Smooth muscle cell (in vitro differentiated cells): ENCODE measurements around the gene RNF31. TPM values are rescaled to one million over a fixed set of nuclear protein-coding genes. Genes with fewer than 3 reads are reported as not detected.

ENCODE experiments used
- DNase-seq: peaks from one replicate; lab custom pipeline; 2025; ENCODE audit not compliant: unreplicated experiment; lab: John Stamatoyannopoulos, UW
- H2AFZ ChIP-seq: fragments of 200-600 bp; sonication (generic); 2 replicates; pipeline ENCODE4 v1.6.0; 2016; ENCODE audit warnings: antibody characterized with exemption, low read depth, mild to moderate bottlenecking
- H3F3A ChIP-seq: fragments of 200-600 bp; sonication (generic); 2 replicates; pipeline ENCODE4 v1.6.0; 2017; ENCODE audit warnings: antibody characterized with exemption, low read depth
- H3K27ac ChIP-seq: fragments of 200-600 bp; sonication (generic); 2 replicates; pipeline ENCODE4 v1.5.1; 2016; ENCODE audit warnings: low read depth, mild to moderate bottlenecking
- H3K27me3 ChIP-seq: fragments of 200-600 bp; sonication (generic); 2 replicates; pipeline ENCODE4 v1.6.1; 2016; ENCODE audit warnings: low read depth, mild to moderate bottlenecking
- H3K36me3 ChIP-seq: fragments of 200-600 bp; sonication (generic); 2 replicates; pipeline ENCODE4 v1.5.1; 2016; ENCODE audit warnings: low read depth
- H3K4me1 ChIP-seq: fragments of 200-600 bp; sonication (generic); 2 replicates; pipeline ENCODE4 v1.5.1; 2016; ENCODE audit warnings: low read depth
- H3K4me2 ChIP-seq: fragments of 200-600 bp; sonication (generic); 2 replicates; pipeline ENCODE4 v1.6.0; 2016; ENCODE audit warnings: mild to moderate bottlenecking
- H3K4me3 ChIP-seq: fragments of 200-600 bp; sonication (generic); 2 replicates; pipeline ENCODE4 v1.5.1; 2016; ENCODE audit warnings: mild to moderate bottlenecking
- H3K79me2 ChIP-seq: fragments of 200-600 bp; sonication (generic); 2 replicates; pipeline ENCODE4 v1.6.0; 2016; ENCODE audit warnings: low read depth, mild to moderate bottlenecking
- H3K9ac ChIP-seq: fragments of 200-600 bp; sonication (generic); 2 replicates; pipeline ENCODE4 v1.6.0; 2016; ENCODE audit warnings: low read depth
- H3K9me3 ChIP-seq: fragments of 200-600 bp; sonication (generic); replicated peaks from 2 replicates; pipeline ENCODE4 v1.5.1; 2016; ENCODE audit warnings: low read depth
- H4K20me1 ChIP-seq: fragments of 200-600 bp; sonication (generic); 2 replicates; pipeline ENCODE4 v1.6.0; 2016; ENCODE audit warnings: low read depth
- WGBS: methylation state at CpG from one replicate; pipeline ENCODE4 v1.1.7; 2016; ENCODE audit warnings: low lambda C conversion rate; 5-methylcytosine and 5-hydroxymethylcytosine counted together
- polyA plus RNA-seq: library from polyadenylated mRNA; unstranded; fragments of >200 nt; fragmentation: Nextera tagmentation; extraction: Ambion mirVana; gene quantifications from 2 replicates; pipeline ENCODE4 v1.2.1, GENCODE V29; 2016
- total RNA-seq: library from RNA; depleted of rRNA; stranded (reverse); fragments of >200 nt; gene quantifications from 2 replicates; pipeline ENCODE4 v1.2.3, GENCODE V29; 2014
- TF ChIP-seq, protein P1 (sequence below): fragments of 200-600 bp; sonication (generic); IDR thresholded peaks from 2 replicates; pipeline ENCODE4 v1.5.1; 2017; ENCODE audit warnings: borderline replicate concordance, mild to moderate bottlenecking, antibody characterized with exemption; ENCODE audit not compliant: insufficient read depth, poor library complexity, severe bottlenecking

Gene RNF31
- total and polyA plus RNA-seq, 2 experiments from 2014 or later: 25.4 to 74.8 TPM

GRCh38 chr14:24117179-24117578 lies 30.1 kb upstream of the RNF31 start:
- Histone ChIP-seq H3K27me3 (no peaks in the 10 kb centered on the region), H4K20me1 (no peaks in the 10 kb centered on the region), H3F3A (no peaks in the 10 kb centered on the region), H3K9me3 (no peaks in the 10 kb centered on the region), H3K36me3 (peaks cover 4% of the 10 kb centered on the region), H2AFZ (no peak overlapping the region), H3K4me1 (peaks cover 12% of the 10 kb centered on the region), H3K27ac (no peak overlapping the region), H3K4me3 (no peak overlapping the region), H3K79me2 (peaks cover 11% of the 10 kb centered on the region), H3K4me2 (no peak overlapping the region), H3K9ac (no peak overlapping the region)
- DNase-seq: no peak
- WGBS: 95% methylated on average over 6 of the region's 6 CpGs
- TF ChIP-seq, protein P1, sequence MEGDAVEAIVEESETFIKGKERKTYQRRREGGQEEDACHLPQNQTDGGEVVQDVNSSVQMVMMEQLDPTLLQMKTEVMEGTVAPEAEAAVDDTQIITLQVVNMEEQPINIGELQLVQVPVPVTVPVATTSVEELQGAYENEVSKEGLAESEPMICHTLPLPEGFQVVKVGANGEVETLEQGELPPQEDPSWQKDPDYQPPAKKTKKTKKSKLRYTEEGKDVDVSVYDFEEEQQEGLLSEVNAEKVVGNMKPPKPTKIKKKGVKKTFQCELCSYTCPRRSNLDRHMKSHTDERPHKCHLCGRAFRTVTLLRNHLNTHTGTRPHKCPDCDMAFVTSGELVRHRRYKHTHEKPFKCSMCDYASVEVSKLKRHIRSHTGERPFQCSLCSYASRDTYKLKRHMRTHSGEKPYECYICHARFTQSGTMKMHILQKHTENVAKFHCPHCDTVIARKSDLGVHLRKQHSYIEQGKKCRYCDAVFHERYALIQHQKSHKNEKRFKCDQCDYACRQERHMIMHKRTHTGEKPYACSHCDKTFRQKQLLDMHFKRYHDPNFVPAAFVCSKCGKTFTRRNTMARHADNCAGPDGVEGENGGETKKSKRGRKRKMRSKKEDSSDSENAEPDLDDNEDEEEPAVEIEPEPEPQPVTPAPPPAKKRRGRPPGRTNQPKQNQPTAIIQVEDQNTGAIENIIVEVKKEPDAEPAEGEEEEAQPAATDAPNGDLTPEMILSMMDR: no peak

- H3K27me3 ChIP-seq: no peaks in the 10 kb centered on the region
- WGBS: 98% methylated on average over 6 of the region's 6 CpGs
- H3K36me3 ChIP-seq: peaks cover 4% of the 10 kb centered on the region
- H3F3A ChIP-seq: no peaks in the 10 kb centered on the region
- H3K27ac ChIP-seq: no peak overlapping the region
- TF ChIP-seq, protein P1: no peak
- no peak overlapping the region for H3K4me2 ChIP-seq
- H3K9me3 ChIP-seq: no peaks in the 10 kb centered on the region
- H3K4me1 ChIP-seq: peaks cover 9% of the 10 kb centered on the region
- peaks cover 11% of the 10 kb centered on the region for H3K79me2 ChIP-seq
- H4K20me1 ChIP-seq: no peaks in the 10 kb centered on the region
- DNase-seq: no peak
- no peak overlapping the region for H2AFZ ChIP-seq
- no peak overlapping the region for H3K4me3 ChIP-seq
- no peak overlapping the region for H3K9ac ChIP-seq
These were observed 27.6 kb upstream of the RNF31 start for GRCh38 chr14:24119691-24120090.

DNA sequence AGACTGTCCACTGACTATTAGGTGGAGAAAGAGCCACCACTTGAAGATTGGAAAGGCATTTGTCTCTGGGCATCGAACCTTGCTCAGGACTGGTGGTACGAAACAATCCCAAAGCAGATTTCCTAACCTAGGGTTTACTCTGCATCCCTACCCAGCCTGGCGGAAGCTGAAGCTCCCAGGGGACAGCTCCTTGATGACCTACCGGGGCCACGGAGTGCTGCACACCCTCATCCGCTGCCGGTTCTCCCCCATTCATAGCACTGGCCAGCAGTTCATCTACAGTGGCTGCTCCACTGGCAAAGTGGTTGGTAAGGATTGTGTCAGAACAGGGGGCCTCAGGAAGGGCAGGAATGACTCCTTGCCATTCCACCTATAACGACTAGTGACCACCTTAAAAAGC lies 26.1 kb upstream of the RNF31 start:
- no peaks in the 10 kb centered on the region for H4K20me1 ChIP-seq
- H3K9me3 ChIP-seq: no peaks in the 10 kb centered on the region
- peaks cover 4% of the 10 kb centered on the region for H3K36me3 ChIP-seq
- TF ChIP-seq, protein P1: no peak
- over 99% methylated on average over 8 of the region's 8 CpGs for WGBS
- no peak overlapping the region for H3K4me3 ChIP-seq
- peaks cover 5% of the 10 kb centered on the region for H3K79me2 ChIP-seq
- no peaks in the 10 kb centered on the region for H3K27me3 ChIP-seq
- no peak for DNase-seq
- H3K27ac ChIP-seq: no peak overlapping the region
- H3K4me2 ChIP-seq: no peak overlapping the region
- peaks cover 3% of the 10 kb centered on the region for H3K4me1 ChIP-seq
- no peak overlapping the region for H3K9ac ChIP-seq
- H2AFZ ChIP-seq: no peak overlapping the region
- no peaks in the 10 kb centered on the region for H3F3A ChIP-seq

DNA sequence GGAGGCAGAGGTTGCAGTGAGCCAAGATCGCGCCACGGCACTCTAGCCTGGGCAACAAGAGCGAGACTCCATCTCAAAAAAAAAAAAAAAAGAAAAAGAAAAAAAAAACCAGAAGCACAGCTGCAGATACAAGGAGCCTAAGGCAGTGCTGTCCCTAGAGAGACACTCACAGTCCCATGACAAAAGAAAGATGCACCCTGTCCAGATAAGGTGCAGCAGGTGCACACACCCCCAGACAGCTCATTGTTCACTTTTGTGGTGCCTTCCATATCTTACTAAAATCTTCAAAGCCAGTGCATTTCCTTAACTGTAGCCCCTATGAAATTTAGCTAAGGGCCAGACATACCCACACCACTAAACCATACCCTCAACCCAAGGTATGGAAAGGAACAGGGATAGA lies 24.9 kb upstream of the RNF31 start:
- Histone ChIP-seq H2AFZ (no peak overlapping the region), H3K4me1 (no peaks in the 10 kb centered on the region), H3K4me2 (no peak overlapping the region), H3K27ac (no peak overlapping the region), H3K27me3 (no peaks in the 10 kb centered on the region), H3K9me3 (no peaks in the 10 kb centered on the region), H3F3A (no peaks in the 10 kb centered on the region), H3K36me3 (peaks cover 4% of the 10 kb centered on the region), H3K79me2 (no peaks in the 10 kb centered on the region), H4K20me1 (no peaks in the 10 kb centered on the region), H3K4me3 (no peak overlapping the region), H3K9ac (no peak overlapping the region)
- 75% methylated on average over 1 of the region's 4 CpGs for WGBS
- DNase-seq: no peak
- TF ChIP-seq, protein P1: no peak
